A549 (cell line): ENCODE measurements around the gene NEK1.

Source experiments
- ESRRA ChIP-seq: fragments of 150-350 bp; IDR thresholded peaks from 2 replicates; pipeline ENCODE4 v1.6.1; 2014; ENCODE audit warnings: mild to moderate bottlenecking, low read length, borderline replicate concordance
- POLR2A ChIP-seq: IDR thresholded peaks from 2 replicates; pipeline ENCODE4 v1.6.1; 2012; ENCODE audit warnings: mild to moderate bottlenecking, low read length
- RAD21 ChIP-seq, 2 experiments: fragments of >200 bp in 1 of 2; sonication (Bioruptor Twin) in 1 of 2; formaldehyde crosslinking in 1 of 2; IDR thresholded peaks in 1 of 2; conservative IDR thresholded peaks in 1 of 2; 2 replicates in 1 of 2; 3 replicates in 1 of 2; pipeline ENCODE4 v1.6.1; 2012 to 2018; ENCODE audit warnings: inconsistent platforms in 1 of 2
- TF ChIP-seq, protein P1 (sequence below): fragments of >200 bp; sonication (Bioruptor Twin); formaldehyde crosslinking; IDR thresholded peaks from 3 replicates; pipeline ENCODE4 v1.5.1; 2016
- TF ChIP-seq, protein P2 (sequence below): IDR thresholded peaks from 2 replicates; pipeline ENCODE4 v1.6.1; 2012

DNA sequence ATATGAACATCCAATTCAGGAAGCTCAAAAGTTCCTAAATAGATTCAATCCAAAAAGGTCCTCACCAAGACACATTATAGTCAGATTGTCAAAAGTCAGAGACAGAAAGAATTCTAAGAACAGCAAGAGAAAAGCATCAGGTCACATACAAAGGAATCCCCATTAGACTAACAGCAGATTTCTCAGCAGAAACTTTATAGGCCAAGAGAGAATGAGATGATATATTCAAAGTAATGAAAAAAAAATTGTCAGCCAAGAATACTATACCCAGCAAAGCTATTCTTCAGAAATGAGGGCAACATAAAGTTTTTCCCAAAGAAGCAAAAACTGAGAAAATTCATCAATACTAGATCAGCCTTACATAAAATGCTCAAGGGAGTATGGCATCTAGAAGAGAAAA lies 235.0 kb downstream of the NEK1 start:
- TF ChIP-seq, protein P1, sequence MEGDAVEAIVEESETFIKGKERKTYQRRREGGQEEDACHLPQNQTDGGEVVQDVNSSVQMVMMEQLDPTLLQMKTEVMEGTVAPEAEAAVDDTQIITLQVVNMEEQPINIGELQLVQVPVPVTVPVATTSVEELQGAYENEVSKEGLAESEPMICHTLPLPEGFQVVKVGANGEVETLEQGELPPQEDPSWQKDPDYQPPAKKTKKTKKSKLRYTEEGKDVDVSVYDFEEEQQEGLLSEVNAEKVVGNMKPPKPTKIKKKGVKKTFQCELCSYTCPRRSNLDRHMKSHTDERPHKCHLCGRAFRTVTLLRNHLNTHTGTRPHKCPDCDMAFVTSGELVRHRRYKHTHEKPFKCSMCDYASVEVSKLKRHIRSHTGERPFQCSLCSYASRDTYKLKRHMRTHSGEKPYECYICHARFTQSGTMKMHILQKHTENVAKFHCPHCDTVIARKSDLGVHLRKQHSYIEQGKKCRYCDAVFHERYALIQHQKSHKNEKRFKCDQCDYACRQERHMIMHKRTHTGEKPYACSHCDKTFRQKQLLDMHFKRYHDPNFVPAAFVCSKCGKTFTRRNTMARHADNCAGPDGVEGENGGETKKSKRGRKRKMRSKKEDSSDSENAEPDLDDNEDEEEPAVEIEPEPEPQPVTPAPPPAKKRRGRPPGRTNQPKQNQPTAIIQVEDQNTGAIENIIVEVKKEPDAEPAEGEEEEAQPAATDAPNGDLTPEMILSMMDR: no peak
- no peak for TF ChIP-seq POLR2A
- TF ChIP-seq, protein P2, sequence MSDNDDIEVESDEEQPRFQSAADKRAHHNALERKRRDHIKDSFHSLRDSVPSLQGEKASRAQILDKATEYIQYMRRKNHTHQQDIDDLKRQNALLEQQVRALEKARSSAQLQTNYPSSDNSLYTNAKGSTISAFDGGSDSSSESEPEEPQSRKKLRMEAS: no peak
- TF ChIP-seq RAD21 (conservative IDR thresholded peaks at IDR 0.05 in 1 of 2, IDR thresholded peaks at IDR 0.05 in 1 of 2): no peak
- no peak for TF ChIP-seq ESRRA
